AG04450 (cell line): ENCODE data around the gene MIER1. TPM values are rescaled to one million over a fixed set of nuclear protein-coding genes. Genes with fewer than 3 reads are reported as not detected.
"Not testable (repeated sequence)": the region's sequence is repeated elsewhere in the genome, so short reads cannot be mapped to it uniquely, and the experiment has no call there.

Source experiments
- CTCF ChIA-PET: fragments of 300-600, 350-600 bp; formaldehyde crosslinking; extraction: SDS; loops from one replicate; lab custom pipeline; 2022; ENCODE audit warnings: antibody characterized with exemption, inconsistent platforms; lab: Charles Lee
- POLR2A ChIA-PET: fragments of 350-600 bp; formaldehyde crosslinking; extraction: SDS; loops from one replicate; lab custom pipeline; 2021; ENCODE audit warnings: antibody characterized with exemption, inconsistent platforms; lab: Yijun Ruan, JAX
- DNase-seq: peaks from one replicate; pipeline ENCODE4 v3.0.0-alpha.2; 2011; ENCODE audit warnings: low read depth, low spot score
- H3K27ac ChIP-seq: one replicate; pipeline ENCODE4 v1.5.1; 2012; ENCODE audit warnings: low read depth, low read length, control low read depth
- H3K27me3 ChIP-seq: one replicate; pipeline ENCODE4 v1.6.0; 2012; ENCODE audit warnings: low read length; ENCODE audit not compliant: control insufficient read depth, insufficient read depth
- H3K4me3 ChIP-seq: 2 replicates; pipeline ENCODE4 v1.5.1; 2011; ENCODE audit warnings: mild to moderate bottlenecking, low read depth, low read length, control low read depth
- H3K9me3 ChIP-seq: 2 replicates; pipeline ENCODE4 v1.5.1; 2012; ENCODE audit warnings: low read length; ENCODE audit not compliant: control insufficient read depth, insufficient read depth
- polyA plus RNA-seq: library from polyadenylated mRNA; depleted of rRNA; stranded (reverse); fragments of >200 nt; gene quantifications from 2 replicates; pipeline ENCODE4 v1.2.3, GENCODE V29; 2011
- TF ChIP-seq, protein P1 (sequence below): IDR thresholded peaks from 2 replicates; pipeline ENCODE4 v1.5.1; 2011; ENCODE audit warnings: low read depth, low read length, control low read depth, inconsistent platforms

Gene MIER1
- polyA plus RNA-seq, 1 experiment = 23.6 TPM

GRCh38 chr1:66893712-66894111 lies 31.1 kb upstream of the MIER1 start:
- no peaks in the 10 kb centered on the region for H3K9me3 ChIP-seq
- ChIA-PET POLR2A (no interaction called here), CTCF (no interaction called here)
- no peak for DNase-seq
- H3K27ac ChIP-seq = no peak overlapping the region
- TF ChIP-seq, protein P1, sequence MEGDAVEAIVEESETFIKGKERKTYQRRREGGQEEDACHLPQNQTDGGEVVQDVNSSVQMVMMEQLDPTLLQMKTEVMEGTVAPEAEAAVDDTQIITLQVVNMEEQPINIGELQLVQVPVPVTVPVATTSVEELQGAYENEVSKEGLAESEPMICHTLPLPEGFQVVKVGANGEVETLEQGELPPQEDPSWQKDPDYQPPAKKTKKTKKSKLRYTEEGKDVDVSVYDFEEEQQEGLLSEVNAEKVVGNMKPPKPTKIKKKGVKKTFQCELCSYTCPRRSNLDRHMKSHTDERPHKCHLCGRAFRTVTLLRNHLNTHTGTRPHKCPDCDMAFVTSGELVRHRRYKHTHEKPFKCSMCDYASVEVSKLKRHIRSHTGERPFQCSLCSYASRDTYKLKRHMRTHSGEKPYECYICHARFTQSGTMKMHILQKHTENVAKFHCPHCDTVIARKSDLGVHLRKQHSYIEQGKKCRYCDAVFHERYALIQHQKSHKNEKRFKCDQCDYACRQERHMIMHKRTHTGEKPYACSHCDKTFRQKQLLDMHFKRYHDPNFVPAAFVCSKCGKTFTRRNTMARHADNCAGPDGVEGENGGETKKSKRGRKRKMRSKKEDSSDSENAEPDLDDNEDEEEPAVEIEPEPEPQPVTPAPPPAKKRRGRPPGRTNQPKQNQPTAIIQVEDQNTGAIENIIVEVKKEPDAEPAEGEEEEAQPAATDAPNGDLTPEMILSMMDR = no peak
- no peaks in the 10 kb centered on the region for H3K27me3 ChIP-seq
- no peak overlapping the region for H3K4me3 ChIP-seq

DNA sequence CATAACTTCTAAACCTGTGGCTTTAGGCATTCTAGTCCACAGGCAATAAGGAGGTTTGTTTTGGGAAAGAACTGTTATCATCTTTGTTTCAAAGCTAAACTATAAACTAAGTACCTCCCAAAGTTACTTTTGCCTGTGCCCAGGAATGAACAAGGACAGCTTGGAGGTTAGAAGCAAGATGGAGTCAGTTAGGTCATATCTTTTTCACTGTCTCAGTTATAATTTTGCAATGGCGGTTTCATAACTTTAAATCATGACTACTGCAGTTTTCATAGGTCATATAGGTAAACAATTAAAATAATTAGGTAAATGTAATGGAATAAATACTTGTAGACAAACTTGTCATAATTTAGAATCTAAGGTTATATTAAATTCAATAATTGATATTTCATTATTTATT lies 9.6 kb upstream of the MIER1 start:
- H3K27ac ChIP-seq, H3K27me3 ChIP-seq, H3K4me3 ChIP-seq, DNase-seq, POLR2A ChIA-PET, H3K9me3 ChIP-seq: not testable (repeated sequence)
- CTCF ChIA-PET = interaction anchor here (1.0 kb wide), 1 partner anchor 9 kb away, joined by 4 read pairs; no protein-coding TSS in a partner anchor

GRCh38 chr1:66916320-66916719 lies 8.5 kb upstream of the MIER1 start:
- Histone ChIP-seq H3K27ac (no peak overlapping the region), H3K4me3 (no peak overlapping the region), H3K27me3 (no peaks in the 10 kb centered on the region), H3K9me3 (no peaks in the 10 kb centered on the region)
- CTCF ChIA-PET = no interaction called here
- TF ChIP-seq, protein P1 = no peak
- DNase-seq = no peak
- POLR2A ChIA-PET = no interaction called here

GRCh38 chr1:66917476-66917875 lies 7.3 kb upstream of the MIER1 start:
- Histone ChIP-seq H3K27me3 (no peaks in the 10 kb centered on the region), H3K4me3 (no peak overlapping the region), H3K27ac (no peak overlapping the region), H3K9me3 (no peaks in the 10 kb centered on the region)
- no peak for DNase-seq
- ChIA-PET CTCF (no interaction called here), POLR2A (no interaction called here)
- TF ChIP-seq, protein P1 = no peak

DNA sequence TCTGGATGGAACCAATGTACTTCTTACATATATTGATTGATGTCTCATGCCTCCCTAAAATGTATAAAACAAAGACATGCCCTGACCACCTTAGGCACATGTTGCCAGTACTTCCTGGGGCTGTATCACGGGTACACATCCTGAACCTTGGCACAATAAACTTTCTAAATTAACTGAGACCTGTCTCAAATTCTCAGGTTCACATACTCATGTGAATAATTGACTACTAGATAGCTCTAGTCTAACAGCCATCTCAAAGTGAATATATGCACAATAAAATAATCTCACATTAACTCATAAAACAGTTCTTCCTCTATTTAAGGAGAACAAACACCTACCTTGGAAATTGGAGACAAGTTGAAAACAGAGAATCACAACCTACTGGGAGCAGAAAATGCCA lies 5.7 kb upstream of the MIER1 start:
- Histone ChIP-seq H3K4me3 (no peak overlapping the region), H3K27ac (no peak overlapping the region), H3K9me3 (no peaks in the 10 kb centered on the region), H3K27me3 (no peaks in the 10 kb centered on the region)
- TF ChIP-seq, protein P1 = no peak
- POLR2A ChIA-PET = no interaction called here
- CTCF ChIA-PET = interaction anchor here (1.3 kb wide), 1 partner anchor 230 kb away, joined by 4 read pairs; no protein-coding TSS in a partner anchor
- no peak for DNase-seq

- TF ChIP-seq, protein P1 = no peak
- POLR2A ChIA-PET = no interaction called here
- H3K9me3 ChIP-seq = no peaks in the 10 kb centered on the region
- CTCF ChIA-PET = no interaction called here
- H3K4me3 ChIP-seq = no peak overlapping the region
- DNase-seq = no peak
- no peaks in the 10 kb centered on the region for H3K27me3 ChIP-seq
- no peak overlapping the region for H3K27ac ChIP-seq
Observed at GRCh38 chr1:66919828-66920227, 5.0 kb upstream of the MIER1 start.
